Hepatocyte (in vitro differentiated cells): ENCODE measurements around the gene PCBP3. TPM values are rescaled to one million over a fixed set of nuclear protein-coding genes. Genes with fewer than 3 reads are reported as not detected.

Source experiments
- DNase-seq: peaks from one replicate; pipeline ENCODE4 v3.0.0-alpha.2; 2016; ENCODE audit warnings: low spot score
- H2AFZ ChIP-seq: fragments of 200-600 bp; sonication (generic); 2 replicates; pipeline ENCODE4 v1.6.0; 2016; ENCODE audit warnings: antibody characterized with exemption, mild to moderate bottlenecking
- H3K27ac ChIP-seq: fragments of 200-600 bp; sonication (generic); 2 replicates; pipeline ENCODE4 v1.5.1; 2016; ENCODE audit warnings: mild to moderate bottlenecking
- H3K27me3 ChIP-seq: fragments of 200-600 bp; sonication (generic); 2 replicates; pipeline ENCODE4 v1.6.1; 2016
- H3K36me3 ChIP-seq: fragments of 200-600 bp; sonication (generic); replicated peaks from 2 replicates; pipeline ENCODE4 v1.5.1; 2016; ENCODE audit warnings: low read depth; ENCODE audit not compliant: insufficient read depth
- H3K4me1 ChIP-seq: fragments of 200-600 bp; sonication (generic); 2 replicates; pipeline ENCODE4 v1.5.1; 2016; ENCODE audit warnings: mild to moderate bottlenecking, moderate library complexity; ENCODE audit not compliant: insufficient read depth
- H3K4me2 ChIP-seq: fragments of 200-600 bp; sonication (generic); 2 replicates; pipeline ENCODE4 v1.6.0; 2016
- H3K4me3 ChIP-seq: fragments of 200-600 bp; sonication (generic); 2 replicates; pipeline ENCODE4 v1.5.1; 2016; ENCODE audit warnings: mild to moderate bottlenecking
- H3K79me2 ChIP-seq: fragments of 200-600 bp; sonication (generic); 2 replicates; pipeline ENCODE4 v1.6.0; 2017; ENCODE audit warnings: mild to moderate bottlenecking
- H3K9me2 ChIP-seq: fragments of 200-600 bp; sonication (generic); replicated peaks from 2 replicates; pipeline ENCODE4 v1.6.0; 2017; ENCODE audit warnings: mild to moderate bottlenecking; ENCODE audit not compliant: insufficient read depth
- H3K9me3 ChIP-seq: fragments of 200-600 bp; sonication (generic); 2 replicates; pipeline ENCODE4 v1.5.1; 2016; ENCODE audit warnings: low read depth, mild to moderate bottlenecking
- H4K20me1 ChIP-seq: fragments of 200-600 bp; sonication (generic); 2 replicates; pipeline ENCODE4 v1.6.0; 2016; ENCODE audit warnings: mild to moderate bottlenecking; ENCODE audit not compliant: insufficient read depth, poor library complexity, severe bottlenecking
- CTCF ChIP-seq: fragments of 200-600 bp; sonication (generic); IDR thresholded peaks from 2 replicates; pipeline ENCODE4 v1.5.1; 2016; ENCODE audit warnings: antibody characterized with exemption, mild to moderate bottlenecking; ENCODE audit not compliant: poor library complexity
- EZH2 ChIP-seq: fragments of 200-600 bp; sonication (generic); IDR thresholded peaks from 2 replicates; pipeline ENCODE4 v1.6.1; 2016; ENCODE audit warnings: antibody characterized with exemption, mild to moderate bottlenecking, borderline replicate concordance
- EZH2phosphoT487 ChIP-seq: fragments of 200-600 bp; sonication (generic); IDR thresholded peaks from one replicate; pipeline ENCODE4 v1.6.1; 2018; ENCODE audit warnings: antibody characterized with exemption, mild to moderate bottlenecking, low read depth, moderate library complexity; ENCODE audit not compliant: unreplicated experiment, severe bottlenecking
- WGBS: methylation state at CpG from one replicate; pipeline ENCODE4 v1.1.6; 2016; ENCODE audit warnings: low lambda C conversion rate; ENCODE audit errors: missing lambda C conversion rate; 5-methylcytosine and 5-hydroxymethylcytosine counted together
- polyA plus RNA-seq: library from polyadenylated mRNA; unstranded; fragments of >200 nt; fragmentation: Nextera tagmentation; extraction: Ambion mirVana; gene quantifications from 2 replicates; pipeline ENCODE4 v1.2.1, GENCODE V29; 2016
- total RNA-seq: library from RNA; depleted of rRNA; stranded (reverse); fragments of >200 nt; gene quantifications from 2 replicates; pipeline ENCODE4 v1.2.3, GENCODE V29; 2014

The PCBP3 gene
- total and polyA plus RNA-seq, 2 experiments from 2014 or later, result 3.1 to 8.8 TPM

GRCh38 chr21:45906196-45906805, 262.8 kb downstream of the PCBP3 start:
- Histone ChIP-seq H2AFZ (no peak overlapping the region), H3K4me3 (no peak overlapping the region), H3K4me1 (no peaks in the 10 kb centered on the region), H3K27me3 (no peaks in the 10 kb centered on the region), H3K36me3 (no peaks in the 10 kb centered on the region), H3K79me2 (no peaks in the 10 kb centered on the region), H3K9me3 (no peaks in the 10 kb centered on the region), H3K9me2 (no peaks in the 10 kb centered on the region), H3K27ac (no peak overlapping the region), H3K4me2 (no peak overlapping the region), H4K20me1 (no peaks in the 10 kb centered on the region)
- no peak for DNase-seq
- WGBS, result 93% methylated on average over 13 of the region's 19 CpGs
- TF ChIP-seq EZH2phosphoT487 (no peak), CTCF (no peak), EZH2 (no peak)

- Histone ChIP-seq H3K27me3 (no peaks in the 10 kb centered on the region), H3K9me2 (no peaks in the 10 kb centered on the region), H3K79me2 (no peaks in the 10 kb centered on the region), H3K4me2 (no peak overlapping the region), H2AFZ (no peak overlapping the region), H3K27ac (no peak overlapping the region), H3K36me3 (no peaks in the 10 kb centered on the region), H4K20me1 (no peaks in the 10 kb centered on the region), H3K9me3 (no peaks in the 10 kb centered on the region), H3K4me3 (no peak overlapping the region), H3K4me1 (no peaks in the 10 kb centered on the region)
- 98% methylated on average over 13 of the region's 13 CpGs for WGBS
- TF ChIP-seq EZH2 (no peak), CTCF (no peak), EZH2phosphoT487 (no peak)
- no peak for DNase-seq
Measured at GRCh38 chr21:45906859-45907258, 263.3 kb downstream of the PCBP3 start.

GRCh38 chr21:45908536-45909237, 265.2 kb downstream of the PCBP3 start:
- Histone ChIP-seq H3K27me3 (no peaks in the 10 kb centered on the region), H3K79me2 (no peaks in the 10 kb centered on the region), H3K27ac (no peak overlapping the region), H4K20me1 (no peaks in the 10 kb centered on the region), H3K36me3 (no peaks in the 10 kb centered on the region), H3K9me2 (no peaks in the 10 kb centered on the region), H3K4me2 (no peak overlapping the region), H3K9me3 (no peaks in the 10 kb centered on the region), H3K4me1 (no peaks in the 10 kb centered on the region), H3K4me3 (no peak overlapping the region), H2AFZ (no peak overlapping the region)
- no peak for DNase-seq
- TF ChIP-seq EZH2, result no peak
- no peak for TF ChIP-seq EZH2phosphoT487
- TF ChIP-seq CTCF, result no peak
- 95% methylated on average over 27 of the region's 27 CpGs for WGBS
